H1 (cell line): ENCODE results near the gene TNIK. TPM values are rescaled to one million over a fixed set of nuclear protein-coding genes. Genes with fewer than 3 reads are reported as not detected.

Experiments
- CTCF ChIA-PET: fragments of 300-600 bp; sonication (Branson Sonifier 250); formaldehyde crosslinking; loops from one replicate; lab custom pipeline; 2021; ENCODE audit not compliant: partially characterized antibody; lab: Charles Lee
- POLR2A ChIA-PET: fragments of 300-600 bp; sonication (Branson Sonifier 250); formaldehyde crosslinking; loops from one replicate; lab custom pipeline; 2021; ENCODE audit warnings: inconsistent platforms; ENCODE audit not compliant: partially characterized antibody; lab: Charles Lee
- DNase-seq, 2 experiments: peaks; one replicate each; pipeline versions ENCODE4 v3.0.0 to v3.0.0-alpha.2; 2010 to 2022; ENCODE audit warnings: low spot score in 2 of 2, low read depth in 1 of 2, mixed read lengths in 1 of 2
- FAIRE-seq: peaks from 2 replicates; lab custom pipeline; 2011; peaks lifted over from hg19 to GRCh38; lab: Jason Lieb, UNC
- H2AFZ ChIP-seq: 2 replicates; pipeline ENCODE4 v1.8.1; 2012; ENCODE audit warnings: low read length, inconsistent platforms
- H2AK5ac ChIP-seq: 2 replicates; pipeline ENCODE4 v1.6.1; 2013; ENCODE audit warnings: low read depth, low read length
- H2BK120ac ChIP-seq: replicated peaks from 2 replicates; pipeline ENCODE3; 2013; ENCODE audit warnings: low read depth, low read length, inconsistent platforms
- H2BK12ac ChIP-seq: 2 replicates; pipeline ENCODE4 v1.6.1; 2013; ENCODE audit warnings: low read depth, low read length
- H2BK15ac ChIP-seq: 2 replicates; pipeline ENCODE4 v1.6.1; 2013; ENCODE audit warnings: low read length
- H2BK20ac ChIP-seq: 2 replicates; pipeline ENCODE4 v1.6.1; 2013; ENCODE audit warnings: low read length
- H2BK5ac ChIP-seq: 2 replicates; pipeline ENCODE4 v1.6.1; 2013; ENCODE audit warnings: low read depth, low read length
- H3K14ac ChIP-seq: 2 replicates; pipeline ENCODE4 v1.6.1; 2013; ENCODE audit warnings: inconsistent platforms; ENCODE audit not compliant: insufficient read length
- H3K18ac ChIP-seq: 2 replicates; pipeline ENCODE4 v1.6.1; 2013; ENCODE audit warnings: low read length; ENCODE audit errors: extremely low read depth
- H3K23ac ChIP-seq: 2 replicates; pipeline ENCODE4 v1.6.1; 2013; ENCODE audit warnings: inconsistent platforms; ENCODE audit not compliant: insufficient read length
- H3K23me2 ChIP-seq: 2 replicates; pipeline ENCODE4 v1.6.1; 2013; ENCODE audit warnings: low read depth, low read length
- H3K27ac ChIP-seq: 2 replicates; pipeline ENCODE4 v1.6.1; 2011; ENCODE audit warnings: low read depth, low read length, inconsistent platforms
- H3K27me3 ChIP-seq, 4 experiments: replicated peaks in 1 of 4; 1 replicate in 1 of 4; 2 replicates in 3 of 4; pipeline versions ENCODE4 v1.6.1 to v1.8.1; 2011 to 2013; ENCODE audit warnings: low read length in 3 of 4, mild to moderate bottlenecking in 3 of 4, inconsistent platforms in 2 of 4, mixed read lengths in 2 of 4, moderate library complexity in 1 of 4; ENCODE audit not compliant: control insufficient read depth in 3 of 4, insufficient read depth in 3 of 4; ENCODE audit errors: extremely low read depth in 1 of 4
- H3K36me3 ChIP-seq, 4 experiments: 2 replicates each; pipeline versions ENCODE4 v1.6.1 to v1.8.1; 2011 to 2013; ENCODE audit warnings: mild to moderate bottlenecking in 4 of 4, low read length in 3 of 4, moderate library complexity in 2 of 4, control low read depth in 1 of 4, inconsistent platforms in 1 of 4; ENCODE audit not compliant: insufficient read depth in 4 of 4, control insufficient read depth in 2 of 4
- H3K4ac ChIP-seq: replicated peaks from 2 replicates; pipeline ENCODE3; 2013; ENCODE audit warnings: low read length, low read depth, mixed read lengths, inconsistent platforms; ENCODE audit not compliant: insufficient read length
- H3K4me1 ChIP-seq, 4 experiments: replicated peaks in 1 of 4; 1 replicate in 1 of 4; 2 replicates in 3 of 4; pipeline versions ENCODE4 v1.6.1 to v1.8.1; 2011 to 2013; ENCODE audit warnings: low read length in 3 of 4, inconsistent platforms in 2 of 4, mixed read lengths in 1 of 4; ENCODE audit not compliant: insufficient read depth in 4 of 4, control insufficient read depth in 3 of 4
- H3K4me2 ChIP-seq, 2 experiments: 2 replicates each; pipeline versions ENCODE4 v1.6.1 to v1.8.1; 2011 to 2013; ENCODE audit warnings: low read depth in 2 of 2, low read length in 2 of 2, control low read depth in 1 of 2, inconsistent platforms in 1 of 2, mild to moderate bottlenecking in 1 of 2; ENCODE audit not compliant: insufficient read depth in 1 of 2
- H3K4me3 ChIP-seq, 4 experiments: fragments of 200-600, 300-600 bp in 1 of 4; sonication (generic), shearing (Covaris generic), sonication (Bioruptor Twin) in 1 of 4; 2 replicates each; pipeline versions ENCODE4 v1.5.1 to v1.8.1; 2011 to 2016; ENCODE audit warnings: low read length in 4 of 4, low read depth in 3 of 4, control low read depth in 2 of 4, inconsistent platforms in 2 of 4, mild to moderate bottlenecking in 2 of 4, mixed read lengths in 1 of 4, moderate library complexity in 1 of 4; ENCODE audit not compliant: insufficient read depth in 2 of 4; ENCODE audit errors: extremely low read depth in 1 of 4
- H3K56ac ChIP-seq: replicated peaks from 2 replicates; pipeline ENCODE3; 2013; ENCODE audit warnings: low read depth, mild to moderate bottlenecking, mixed read lengths, low read length, inconsistent platforms; ENCODE audit not compliant: insufficient read length
- H3K79me1 ChIP-seq: 2 replicates; pipeline ENCODE4 v1.6.1; 2013; ENCODE audit warnings: low read depth, low read length, control low read depth
- H3K79me2 ChIP-seq, 2 experiments: 2 replicates each; pipeline versions ENCODE4 v1.6.1 to v1.8.1; 2012 to 2013; ENCODE audit warnings: low read length in 2 of 2, mild to moderate bottlenecking in 2 of 2, inconsistent platforms in 1 of 2; ENCODE audit not compliant: insufficient read depth in 2 of 2, control insufficient read depth in 1 of 2
- H3K9ac ChIP-seq, 4 experiments: replicated peaks in 1 of 4; 1 replicate in 1 of 4; 2 replicates in 3 of 4; pipeline versions ENCODE4 v1.6.1 to v1.8.1; 2011 to 2013; ENCODE audit warnings: low read depth in 3 of 4, low read length in 3 of 4, control low read depth in 2 of 4, mild to moderate bottlenecking in 2 of 4, moderate library complexity in 2 of 4, inconsistent platforms in 1 of 4; ENCODE audit errors: extremely low read depth in 1 of 4
- H3K9me3 ChIP-seq, 2 experiments: 2 replicates each; pipeline versions ENCODE4 v1.6.1 to v1.8.1; 2012 to 2013; ENCODE audit warnings: mild to moderate bottlenecking in 2 of 2, moderate library complexity in 2 of 2, control low read depth in 1 of 2, inconsistent platforms in 1 of 2, low read depth in 1 of 2, low read length in 1 of 2, mixed read lengths in 1 of 2; ENCODE audit not compliant: insufficient read depth in 2 of 2
- H4K20me1 ChIP-seq, 2 experiments: replicated peaks in 1 of 2; 2 replicates each; pipeline versions ENCODE3 to v1.8.1; 2011 to 2013; ENCODE audit warnings: inconsistent platforms in 2 of 2, low read length in 2 of 2, mild to moderate bottlenecking in 1 of 2; ENCODE audit not compliant: insufficient read depth in 2 of 2, control insufficient read depth in 1 of 2
- H4K5ac ChIP-seq: 2 replicates; pipeline ENCODE4 v1.6.1; 2013; ENCODE audit warnings: low read length, low read depth, mixed read lengths, inconsistent platforms; ENCODE audit not compliant: insufficient read length
- H4K8ac ChIP-seq: 2 replicates; pipeline ENCODE4 v1.8.0; 2013; ENCODE audit warnings: mild to moderate bottlenecking, moderate library complexity, low read length, inconsistent platforms; ENCODE audit not compliant: insufficient read depth; ENCODE audit errors: extremely low read depth
- H4K91ac ChIP-seq: replicated peaks from 2 replicates; pipeline ENCODE3; 2013; ENCODE audit warnings: low read length, mixed read lengths, inconsistent platforms; ENCODE audit not compliant: insufficient read length
- BACH1 ChIP-seq: IDR thresholded peaks from 2 replicates; pipeline ENCODE4 v1.6.1; 2012; ENCODE audit warnings: low read length, improper control_type of control experiment
- CBX5 ChIP-seq: fragments of 300-800, 300-1000 bp; sonication (generic); IDR thresholded peaks from 2 replicates; pipeline ENCODE4 v1.7.1; 2016; ENCODE audit warnings: antibody characterized with exemption, low read length, low read depth
- JUND ChIP-seq: IDR thresholded peaks from 2 replicates; pipeline ENCODE4 v1.6.1; 2011; ENCODE audit warnings: mild to moderate bottlenecking, improper control_type of control experiment, low read length
- KDM5A ChIP-seq: fragments of 200-600 bp; IDR thresholded peaks from 2 replicates; pipeline ENCODE4 v1.7.1; 2012; ENCODE audit warnings: mild to moderate bottlenecking, low read length, inconsistent platforms, mixed read lengths
- POLR2A ChIP-seq, 2 experiments: IDR thresholded peaks; 1 replicate in 1 of 2; 2 replicates in 1 of 2; pipeline ENCODE4 v1.6.1; 2011; ENCODE audit warnings: low read depth in 2 of 2, low read length in 2 of 2, mild to moderate bottlenecking in 2 of 2; ENCODE audit errors: control extremely low read depth in 1 of 2
- RNF2 ChIP-seq: fragments of 200-900, 300-1000 bp; sonication (generic); IDR thresholded peaks from 2 replicates; pipeline ENCODE4 v1.7.1; 2016; ENCODE audit warnings: borderline replicate concordance, low read depth, mild to moderate bottlenecking, antibody characterized with exemption, low read length; ENCODE audit not compliant: poor library complexity, severe bottlenecking; ENCODE audit errors: missing control alignments
- SP1 ChIP-seq: IDR thresholded peaks from 2 replicates; pipeline ENCODE4 v1.6.1; 2011; ENCODE audit warnings: low read depth, low read length
- TEAD4 ChIP-seq: IDR thresholded peaks from 2 replicates; pipeline ENCODE4 v1.6.1; 2012; ENCODE audit warnings: low read depth, low read length, inconsistent platforms, mixed read lengths
- YY1 ChIP-seq: IDR thresholded peaks from 2 replicates; pipeline ENCODE4 v1.6.1; 2011; ENCODE audit warnings: low read depth, mild to moderate bottlenecking, low read length
- WGBS, 2 experiments: shearing (Covaris generic) in 1 of 2; methylation state at CpG; one replicate each; pipeline versions ENCODE4 v1.1.6 to v1.1.7; 2013 to 2015; ENCODE audit warnings: low lambda C conversion rate in 2 of 2, mixed read lengths in 2 of 2, inconsistent platforms in 1 of 2, low coverage in 1 of 2, missing lambda C conversion rate in 1 of 2; ENCODE audit not compliant: insufficient replicate concordance in 2 of 2, insufficient coverage in 1 of 2, insufficient read length in 1 of 2; ENCODE audit errors: extremely low coverage in 1 of 2, missing lambda C conversion rate in 1 of 2; 5-methylcytosine and 5-hydroxymethylcytosine counted together
- polyA plus RNA-seq, 7 experiments: library from polyadenylated mRNA; depleted of rRNA in 3 of 7; stranded (reverse) in 5 of 7; unstranded in 2 of 7; fragments of >200 nt in 5 of 7; fragments of 200-250 nt in 2 of 7; gene quantifications; 1 replicate in 5 of 7; 2 replicates in 1 of 7; 4 replicates in 1 of 7; pipeline versions ENCODE4 v1.2.1 to v1.2.3, GENCODE V29; 2011 to 2013; ENCODE audit warnings: missing spikeins in 2 of 7, mixed read lengths in 2 of 7
- total RNA-seq: library from RNA; stranded (reverse); fragmentation: NEBNext Ultra II Directional; extraction: Animal tissue kit (Norgen Biotek cat#: 25700); gene quantifications from 2 replicates; pipeline ENCODE4 v1.2.1, GENCODE V29; 2021
- TF ChIP-seq, protein P1 (sequence below): IDR thresholded peaks from 2 replicates; pipeline ENCODE4 v1.6.1; 2012; ENCODE audit warnings: inconsistent platforms

TNIK gene
- total and polyA plus RNA-seq, 2 of the 8 experiments (the other 6 are each of a cell fraction or from before 2014, with no cell fraction given): 7.4 to 42.0 TPM

DNA sequence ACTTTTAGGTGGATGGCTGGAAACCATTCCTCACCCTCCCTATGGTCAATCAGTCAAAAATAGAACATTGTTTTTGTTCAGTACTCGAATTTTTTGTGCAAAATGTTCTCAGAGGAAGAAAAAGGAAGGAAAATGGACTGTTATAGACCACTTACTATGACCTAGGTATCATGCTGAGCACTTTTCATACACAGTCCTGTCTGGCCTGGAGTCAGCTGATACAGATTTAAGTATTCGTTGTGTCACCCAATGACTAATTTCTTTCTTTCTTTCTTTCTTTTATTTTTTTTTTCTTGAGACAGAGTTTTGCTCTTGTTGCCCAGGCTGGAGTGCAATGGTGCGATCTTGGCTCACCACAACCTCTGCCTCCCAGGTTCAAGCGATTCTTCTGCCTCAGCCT, 29.1 kb upstream of the TNIK start:
- H4K5ac ChIP-seq: no peak overlapping the region
- H3K23me2 ChIP-seq: no peaks in the 10 kb centered on the region
- H3K4me1 ChIP-seq: no peaks in the 10 kb centered on the region
- H3K79me1 ChIP-seq: no peaks in the 10 kb centered on the region
- H3K9ac ChIP-seq: no peak overlapping the region
- FAIRE-seq: no peak
- H2BK20ac ChIP-seq: no peak overlapping the region
- H3K27ac ChIP-seq: no peak overlapping the region
- H3K18ac ChIP-seq: no peak overlapping the region
- ChIA-PET CTCF (interaction anchor here (1.5 kb wide), 1 partner anchor 12 kb away, joined by 4 read pairs; no protein-coding TSS in a partner anchor), POLR2A (no interaction called here)
- H3K9me3 ChIP-seq: no peaks in the 10 kb centered on the region
- TF ChIP-seq BACH1: no peak
- no peak for TF ChIP-seq POLR2A (IDR thresholded peaks at IDR 0.05; ENCODE audit: control extremely low read depth in 1 of 2, low read depth in 2 of 2, low read length in 2 of 2)
- no peak for TF ChIP-seq KDM5A
- TF ChIP-seq, protein P1, sequence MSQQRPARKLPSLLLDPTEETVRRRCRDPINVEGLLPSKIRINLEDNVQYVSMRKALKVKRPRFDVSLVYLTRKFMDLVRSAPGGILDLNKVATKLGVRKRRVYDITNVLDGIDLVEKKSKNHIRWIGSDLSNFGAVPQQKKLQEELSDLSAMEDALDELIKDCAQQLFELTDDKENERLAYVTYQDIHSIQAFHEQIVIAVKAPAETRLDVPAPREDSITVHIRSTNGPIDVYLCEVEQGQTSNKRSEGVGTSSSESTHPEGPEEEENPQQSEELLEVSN: no peak
- TF ChIP-seq SP1: no peak
- TF ChIP-seq JUND: no peak
- no peak for TF ChIP-seq CBX5
- TF ChIP-seq TEAD4: no peak
- no peak for TF ChIP-seq RNF2
- TF ChIP-seq YY1: no peak
- no peak overlapping the region for H4K8ac ChIP-seq
- H3K4ac ChIP-seq: no peak overlapping the region
- H2BK12ac ChIP-seq: no peak overlapping the region
- H3K4me3 ChIP-seq: no peak overlapping the region
- H4K20me1 ChIP-seq: no peaks in the 10 kb centered on the region
- H3K79me2 ChIP-seq: no peaks in the 10 kb centered on the region
- H3K36me3 ChIP-seq: no peaks in the 10 kb centered on the region
- no peak overlapping the region for H3K14ac ChIP-seq
- H4K91ac ChIP-seq: no peak overlapping the region
- H3K4me2 ChIP-seq: no peak overlapping the region
- no peak overlapping the region for H2AK5ac ChIP-seq
- H2AFZ ChIP-seq: no peak overlapping the region
- H2BK15ac ChIP-seq: no peak overlapping the region
- no peak overlapping the region for H2BK5ac ChIP-seq
- no peak overlapping the region for H3K56ac ChIP-seq
- 87% methylated on average over 3 of the region's 4 CpGs; no CpG with 5 or more reads in 1 of the 2 experiments for WGBS, 2 experiments
- DNase-seq: no peak
- no peak overlapping the region for H2BK120ac ChIP-seq
- no peaks in the 10 kb centered on the region for H3K27me3 ChIP-seq
- no peak overlapping the region for H3K23ac ChIP-seq
